ENCODE results near the gene TREML1.
"Not testable (repeated sequence)": the region's sequence is repeated elsewhere in the genome, so short reads cannot be mapped to it uniquely, and the experiment has no call there.

TREML1 gene

DNA sequence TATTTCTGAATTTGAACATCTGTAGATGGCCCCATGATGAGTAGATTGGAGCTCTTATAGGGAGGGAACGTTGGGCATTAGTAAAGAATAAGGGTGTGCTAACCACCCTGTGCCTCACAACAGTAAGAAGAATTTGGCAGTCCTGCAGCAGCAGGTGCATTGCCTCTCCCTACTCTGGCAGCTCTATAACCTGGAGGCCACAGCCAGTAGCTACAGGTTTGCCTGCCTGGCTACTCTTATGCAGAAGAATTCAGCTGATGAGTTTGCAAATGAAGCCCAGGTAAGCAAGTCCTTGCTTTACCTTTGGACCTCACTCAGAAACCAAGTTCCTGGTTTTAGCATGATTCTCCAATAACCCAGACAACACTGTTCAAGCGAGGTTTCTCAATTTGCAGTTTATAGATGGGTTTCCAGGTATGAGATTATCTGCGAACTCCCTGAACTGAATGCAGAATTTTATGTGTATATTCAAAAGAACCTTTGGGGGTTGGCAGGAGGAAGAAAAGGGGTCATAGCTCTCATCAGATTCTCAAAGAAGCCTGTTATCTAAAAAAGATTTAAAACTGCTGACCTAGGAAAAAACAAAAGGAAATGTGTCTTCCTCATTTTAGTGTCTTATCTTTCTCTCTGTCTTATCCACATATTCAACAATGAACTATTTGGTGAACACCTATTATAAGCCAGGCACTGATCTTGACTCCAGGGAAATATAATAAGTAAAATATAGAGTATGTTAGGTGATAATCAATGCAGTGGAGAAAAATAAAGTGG, 18.9 kb downstream of the TREML1 start:
- no peak for DNase-seq

GRCh38 chr6:41132254-41132653, 21.9 kb downstream of the TREML1 start:
- peak; percentile 85 for DNase-seq

- DNase-seq, result no peak
Observed at GRCh38 chr6:41125282-41125681, 28.9 kb downstream of the TREML1 start.

GRCh38 chr6:41122918-41123317, 31.2 kb downstream of the TREML1 start:
- no peak for DNase-seq

GRCh38 chr6:41122373-41122772, 31.8 kb downstream of the TREML1 start:
- DNase-seq, result no peak

GRCh38 chr6:41120058-41120457, 34.1 kb downstream of the TREML1 start:
- no peak for DNase-seq

DNA sequence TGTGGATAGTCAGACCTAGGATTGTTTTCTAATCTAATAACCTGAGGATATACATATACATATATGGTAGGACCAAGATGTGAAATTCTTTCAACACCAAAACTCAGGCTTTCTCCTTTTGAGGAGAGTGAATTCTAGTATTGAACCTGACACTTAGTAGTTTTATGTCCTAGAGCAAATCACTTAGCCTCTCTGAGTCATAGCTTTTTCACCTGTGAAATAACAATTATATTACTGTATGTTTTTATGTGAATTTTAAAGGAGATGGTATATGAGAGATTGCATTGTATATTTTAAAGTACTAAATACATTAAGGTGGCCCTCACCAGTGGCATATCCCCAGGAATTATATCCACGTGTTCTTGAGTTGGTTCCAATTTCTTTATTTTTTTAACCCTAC, 34.6 kb downstream of the TREML1 start:
- DNase-seq, result no peak

DNA sequence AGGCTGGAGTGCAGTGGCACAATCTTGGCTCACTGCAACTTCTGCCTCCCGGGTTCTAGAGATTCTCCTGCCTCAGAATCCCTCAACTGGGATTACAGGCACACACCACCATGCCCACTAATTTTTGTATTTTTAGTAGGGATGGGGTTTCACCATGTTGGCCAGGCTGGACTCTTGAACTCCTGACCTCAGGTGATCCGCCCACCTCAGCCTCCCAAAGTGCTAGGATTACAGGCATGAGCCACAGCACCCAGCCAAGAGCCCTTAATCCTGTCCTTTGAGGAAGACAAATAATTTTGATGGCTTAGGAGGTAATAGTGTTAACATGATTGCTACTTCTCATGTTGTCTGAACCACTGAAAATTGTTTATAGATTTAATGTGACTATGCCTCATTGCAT, 39.1 kb downstream of the TREML1 start:
- DNase-seq, result not testable (repeated sequence)

DNA sequence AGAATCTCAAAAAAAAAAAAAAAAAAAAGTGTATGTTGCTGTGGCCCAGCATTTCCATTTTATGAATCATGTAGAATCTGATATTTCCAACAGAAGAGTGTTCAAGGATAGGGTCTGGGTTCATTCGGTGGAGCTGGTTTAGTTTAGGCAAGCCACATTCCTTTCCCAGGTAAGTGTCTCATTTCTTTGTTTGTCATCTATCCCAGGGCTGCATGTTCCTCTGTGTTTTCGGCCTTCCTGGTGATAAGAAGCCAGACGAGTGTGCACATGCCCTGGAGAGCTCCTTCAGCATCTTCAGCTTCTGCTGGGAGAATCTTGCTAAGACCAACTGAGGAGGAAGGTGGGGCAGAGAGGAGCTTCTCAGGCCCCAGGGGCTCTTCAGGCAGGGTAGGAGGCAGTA, 43.1 kb downstream of the TREML1 start:
- DNase-seq, result no peak

DNA sequence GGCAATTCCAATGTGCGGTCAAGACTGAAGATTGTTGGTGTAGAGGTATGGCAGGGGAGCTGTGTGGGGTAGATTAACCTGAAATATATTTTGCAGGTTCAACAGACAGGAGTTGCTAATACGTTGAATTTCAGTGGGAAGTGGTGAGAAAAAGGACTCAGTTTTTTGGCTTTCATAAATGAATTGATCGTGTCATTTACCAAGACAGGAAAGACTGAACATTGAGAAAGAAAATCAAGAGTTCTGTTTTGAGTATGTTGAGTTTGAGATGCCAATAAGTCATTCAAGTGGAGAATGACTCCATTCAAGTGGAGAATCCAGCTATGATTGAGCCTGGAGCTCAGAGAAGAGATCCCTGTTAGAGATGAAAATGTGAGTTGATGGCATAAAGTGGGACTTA, 50.3 kb downstream of the TREML1 start:
- DNase-seq, result no peak

- no peak for DNase-seq
Observed at GRCh38 chr6:41100871-41101287, 53.3 kb downstream of the TREML1 start.

All from NCI-H146 (cell line).